Osteoblast (primary cell): ENCODE results near the gene FBXO31. TPM values are rescaled to one million over a fixed set of nuclear protein-coding genes. Genes with fewer than 3 reads are reported as not detected.

Experiments used
- DNase-seq: peaks from one replicate; pipeline ENCODE4 v3.0.0; 2011; ENCODE audit warnings: low spot score, mixed read lengths; ENCODE audit not compliant: insufficient read length; ENCODE audit errors: missing footprints
- H2AFZ ChIP-seq: 2 replicates; pipeline ENCODE4 v1.6.0; 2011; ENCODE audit warnings: mild to moderate bottlenecking, low read length
- H3K27ac ChIP-seq: 2 replicates; pipeline ENCODE4 v1.5.1; 2011; ENCODE audit warnings: mild to moderate bottlenecking, low read depth, low read length, moderate library complexity
- H3K27me3 ChIP-seq: 2 replicates; pipeline ENCODE4 v1.6.0; 2012; ENCODE audit warnings: mild to moderate bottlenecking, control low read depth, inconsistent platforms, low read length, moderate library complexity; ENCODE audit not compliant: insufficient read depth
- H3K36me3 ChIP-seq: 2 replicates; pipeline ENCODE4 v1.5.1; 2011; ENCODE audit warnings: mild to moderate bottlenecking, low read length, control low read depth, moderate library complexity; ENCODE audit not compliant: insufficient read depth
- H3K4me1 ChIP-seq: 2 replicates; pipeline ENCODE4 v1.5.1; 2011; ENCODE audit warnings: mild to moderate bottlenecking, low read length, control low read depth, moderate library complexity; ENCODE audit not compliant: insufficient read depth
- H3K4me2 ChIP-seq: 2 replicates; pipeline ENCODE4 v1.6.0; 2011; ENCODE audit warnings: mild to moderate bottlenecking, low read length; ENCODE audit not compliant: insufficient read depth
- H3K4me3 ChIP-seq: fragments of 200-600 bp; sonication (generic); 3 replicates; pipeline ENCODE4 v1.5.1; 2012; ENCODE audit warnings: mild to moderate bottlenecking, low read length, inconsistent platforms; ENCODE audit not compliant: insufficient read depth
- H3K79me2 ChIP-seq: 2 replicates; pipeline ENCODE4 v1.6.0; 2012; ENCODE audit warnings: mild to moderate bottlenecking, low read length, control low read depth, inconsistent platforms; ENCODE audit not compliant: insufficient read depth
- H3K9me3 ChIP-seq: 2 replicates; pipeline ENCODE4 v1.5.1; 2011; ENCODE audit warnings: low read depth, low read length, control low read depth
- H4K20me1 ChIP-seq: 2 replicates; pipeline ENCODE4 v1.6.0; 2012; ENCODE audit warnings: mild to moderate bottlenecking, low read length, control low read depth; ENCODE audit not compliant: insufficient read depth
- CTCF ChIP-seq: IDR thresholded peaks from 2 replicates; pipeline ENCODE4 v1.5.1; 2011; ENCODE audit warnings: mild to moderate bottlenecking, low read depth, low read length, moderate library complexity; ENCODE audit errors: extremely low read depth
- total RNA-seq: library from RNA; depleted of rRNA; stranded (reverse); fragments of >200 nt; gene quantifications from 2 replicates; pipeline ENCODE4 v1.2.3, GENCODE V29; 2012

The FBXO31 gene
- total RNA-seq, result 31.2 and 33.3 TPM in 2 replicates

GRCh38 chr16:87383505-87384161, at the start of gene FBXO31:
TSS of gene FBXO31 (minus strand) at chr16:87383776. CDS start at chr16:87383744, 32 bp downstream.
- no peak for TF ChIP-seq CTCF
- Histone ChIP-seq H3K4me1 (peaks cover 33% of the 10 kb centered on the region), H3K4me2 (peak within 1 kb of the TSS; percentile 94), H3K27me3 (no peaks in the 10 kb centered on the region), H3K9me3 (no peaks in the 10 kb centered on the region), H3K4me3 (peak within 1 kb of the TSS; percentile 76), H3K27ac (peak within 1 kb of the TSS; percentile 68), H3K36me3 (no peaks in the 10 kb centered on the region), H3K79me2 (peaks cover 44% of the 10 kb centered on the region), H2AFZ (peak within 1 kb of the TSS; percentile 90), H4K20me1 (peaks cover 22% of the 10 kb centered on the region)
- peak; percentile 98 for DNase-seq

GRCh38 chr16:87432330-87432915, 48.8 kb upstream of the FBXO31 start:
- Histone ChIP-seq H3K4me3 (no peak overlapping the region), H3K27ac (peak overlapping the region; percentile 20), H4K20me1 (peaks cover 51% of the 10 kb centered on the region), H3K79me2 (peaks cover 55% of the 10 kb centered on the region), H2AFZ (no peak overlapping the region), H3K27me3 (no peaks in the 10 kb centered on the region), H3K4me2 (no peak overlapping the region), H3K36me3 (peaks cover 9% of the 10 kb centered on the region), H3K4me1 (peaks cover 27% of the 10 kb centered on the region), H3K9me3 (no peaks in the 10 kb centered on the region)
- DNase-seq, result no peak
- TF ChIP-seq CTCF, result no peak

- Histone ChIP-seq H3K36me3 (peaks cover 9% of the 10 kb centered on the region), H3K9me3 (no peaks in the 10 kb centered on the region), H2AFZ (no peak overlapping the region), H3K4me3 (no peak overlapping the region), H3K79me2 (peaks cover 53% of the 10 kb centered on the region), H4K20me1 (peaks cover 49% of the 10 kb centered on the region), H3K27ac (peak overlapping the region; percentile 20), H3K4me1 (peaks cover 27% of the 10 kb centered on the region), H3K4me2 (no peak overlapping the region), H3K27me3 (no peaks in the 10 kb centered on the region)
- TF ChIP-seq CTCF, result no peak
- DNase-seq, result peak; percentile 97
These were observed 48.4 kb upstream of the FBXO31 start for GRCh38 chr16:87431926-87432325.

GRCh38 chr16:87426423-87427215, 43.0 kb upstream of the FBXO31 start:
- H2AFZ ChIP-seq, result no peak overlapping the region
- H3K79me2 ChIP-seq, result peaks cover 27% of the 10 kb centered on the region
- H3K9me3 ChIP-seq, result no peaks in the 10 kb centered on the region
- no peak for TF ChIP-seq CTCF
- no peak overlapping the region for H3K4me3 ChIP-seq
- H3K36me3 ChIP-seq, result peaks cover 21% of the 10 kb centered on the region
- no peaks in the 10 kb centered on the region for H3K27me3 ChIP-seq
- peaks cover 23% of the 10 kb centered on the region for H4K20me1 ChIP-seq
- H3K4me2 ChIP-seq, result no peak overlapping the region
- DNase-seq, result peak; percentile 31
- H3K27ac ChIP-seq, result no peak overlapping the region
- peaks cover 2% of the 10 kb centered on the region for H3K4me1 ChIP-seq
